Right lobe of liver (tissue), 4 donors: ENCODE data around the gene SUMO4.

Experiments
- POLR2A ChIP-seq: fragments of 450-650 bp; IDR thresholded peaks from one replicate; pipeline ENCODE4 v1.6.1; 2017; ENCODE audit warnings: antibody characterized with exemption, mild to moderate bottlenecking
- TF ChIP-seq, protein P1 (sequence below), 4 donors: fragments of 200-600 bp in 3 of 4; fragments of 450-650 bp in 1 of 4; IDR thresholded peaks; one replicate each; pipeline versions ENCODE4 v1.5.1 to v1.8.0; 2016 to 2022; ENCODE audit warnings: antibody characterized with exemption in 4 of 4, mild to moderate bottlenecking in 2 of 4
- donor health status: DM: no; HTN: no; CAD: no.
- donor health status: DM: no; HTN: no; CAD: no.
- donor health status: DM: no; HTN: yes; CAD: no.

DNA sequence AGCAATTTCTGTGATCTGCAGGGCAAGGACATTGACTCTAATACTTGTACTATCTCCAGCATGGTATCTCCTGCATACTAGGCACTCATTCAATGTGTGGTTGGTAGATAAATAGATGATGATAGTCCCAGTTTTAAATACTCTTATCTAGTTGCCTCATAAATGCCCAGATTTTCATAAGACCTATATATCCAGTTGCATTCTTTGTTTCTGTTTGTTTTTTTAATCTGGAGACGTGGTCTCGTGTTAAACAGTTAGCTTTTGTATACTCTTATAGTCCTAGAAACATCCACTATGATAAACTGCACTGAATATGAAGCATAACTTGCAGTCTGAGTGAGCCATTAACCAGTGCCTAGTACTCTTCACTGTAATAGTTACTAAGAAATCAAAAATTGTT, 35.5 kb upstream of the SUMO4 start:
- TF ChIP-seq, protein P1, sequence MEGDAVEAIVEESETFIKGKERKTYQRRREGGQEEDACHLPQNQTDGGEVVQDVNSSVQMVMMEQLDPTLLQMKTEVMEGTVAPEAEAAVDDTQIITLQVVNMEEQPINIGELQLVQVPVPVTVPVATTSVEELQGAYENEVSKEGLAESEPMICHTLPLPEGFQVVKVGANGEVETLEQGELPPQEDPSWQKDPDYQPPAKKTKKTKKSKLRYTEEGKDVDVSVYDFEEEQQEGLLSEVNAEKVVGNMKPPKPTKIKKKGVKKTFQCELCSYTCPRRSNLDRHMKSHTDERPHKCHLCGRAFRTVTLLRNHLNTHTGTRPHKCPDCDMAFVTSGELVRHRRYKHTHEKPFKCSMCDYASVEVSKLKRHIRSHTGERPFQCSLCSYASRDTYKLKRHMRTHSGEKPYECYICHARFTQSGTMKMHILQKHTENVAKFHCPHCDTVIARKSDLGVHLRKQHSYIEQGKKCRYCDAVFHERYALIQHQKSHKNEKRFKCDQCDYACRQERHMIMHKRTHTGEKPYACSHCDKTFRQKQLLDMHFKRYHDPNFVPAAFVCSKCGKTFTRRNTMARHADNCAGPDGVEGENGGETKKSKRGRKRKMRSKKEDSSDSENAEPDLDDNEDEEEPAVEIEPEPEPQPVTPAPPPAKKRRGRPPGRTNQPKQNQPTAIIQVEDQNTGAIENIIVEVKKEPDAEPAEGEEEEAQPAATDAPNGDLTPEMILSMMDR (IDR thresholded peaks at IDR 0.05) = no peak
- TF ChIP-seq POLR2A = no peak
